ENCODE measurements around the gene PGS1.

Gene PGS1

GRCh38 chr17:78345791-78346494 lies 32.5 kb upstream of the PGS1 start:
- no peak for DNase-seq (ENCODE audit: low read depth in 2 of 2, low spot score in 1 of 2)

GRCh38 chr17:78346605-78347250 lies 31.7 kb upstream of the PGS1 start:
- no peak for DNase-seq (ENCODE audit: low read depth in 2 of 2, low spot score in 1 of 2)

- DNase-seq (ENCODE audit: low read depth in 2 of 2, low spot score in 1 of 2) = no peak
Observed at GRCh38 chr17:78347453-78347852, 31.0 kb upstream of the PGS1 start.

GRCh38 chr17:78348055-78348770 lies 30.2 kb upstream of the PGS1 start:
- DNase-seq (ENCODE audit: low read depth in 2 of 2, low spot score in 1 of 2) = no peak

GRCh38 chr17:78349891-78350642 lies 28.4 kb upstream of the PGS1 start:
- no peak for DNase-seq (ENCODE audit: low read depth in 2 of 2, low spot score in 1 of 2)

- no peak for DNase-seq (ENCODE audit: low read depth in 2 of 2, low spot score in 1 of 2)
Observed at GRCh38 chr17:78351449-78352006, 26.9 kb upstream of the PGS1 start.

- DNase-seq (ENCODE audit: low read depth in 2 of 2, low spot score in 1 of 2) = no peak
Observed at GRCh38 chr17:78353834-78354233, 24.6 kb upstream of the PGS1 start.

GRCh38 chr17:78355045-78355641 lies 23.3 kb upstream of the PGS1 start:
- DNase-seq (ENCODE audit: low read depth in 2 of 2, low spot score in 1 of 2) = no peak

GRCh38 chr17:78355701-78356100 lies 22.7 kb upstream of the PGS1 start:
- DNase-seq (ENCODE audit: low read depth in 2 of 2, low spot score in 1 of 2) = no peak

- peak; percentile 49 to 82 for DNase-seq (ENCODE audit: low read depth in 2 of 2, low spot score in 1 of 2)
Observed at GRCh38 chr17:78356101-78356713, 22.2 kb upstream of the PGS1 start.

- no peak for DNase-seq (ENCODE audit: low read depth in 2 of 2, low spot score in 1 of 2)
Observed at GRCh38 chr17:78357177-78357586, 21.3 kb upstream of the PGS1 start.

- no peak for DNase-seq (ENCODE audit: low read depth in 2 of 2, low spot score in 1 of 2)
Observed at GRCh38 chr17:78357672-78358537, 20.5 kb upstream of the PGS1 start.

- no peak for DNase-seq (ENCODE audit: low read depth in 2 of 2, low spot score in 1 of 2)
Observed at GRCh38 chr17:78358538-78359320, 19.7 kb upstream of the PGS1 start.

GRCh38 chr17:78359321-78359996 lies 19.0 kb upstream of the PGS1 start:
- no peak for DNase-seq (ENCODE audit: low read depth in 2 of 2, low spot score in 1 of 2)

GRCh38 chr17:78359997-78360370 lies 18.5 kb upstream of the PGS1 start, which contains the start of gene SOCS3:
Gene SOCS3, minus strand, starts transcription at chr17:78360077. Its CDS starts 982 bp downstream, at chr17:78359095.
- peak; percentile 88 to 92 for DNase-seq (ENCODE audit: low read depth in 2 of 2, low spot score in 1 of 2)

- peak; percentile 85 to 91 for DNase-seq (ENCODE audit: low read depth in 2 of 2, low spot score in 1 of 2)
Observed at GRCh38 chr17:78360371-78361224, 17.9 kb upstream of the PGS1 start.

GRCh38 chr17:78361225-78361701 lies 17.2 kb upstream of the PGS1 start:
- no peak for DNase-seq (ENCODE audit: low read depth in 2 of 2, low spot score in 1 of 2)
